GM12878 (cell line): ENCODE data around the gene SORCS2. TPM values are rescaled to one million over a fixed set of nuclear protein-coding genes. Genes with fewer than 3 reads are reported as not detected.

Experiments
- ATAC-seq: fragments of 200-7000 bp; cut with Tn5 transposase; 3 replicates; pipeline ENCODE4 v1.9.1; 2020; ENCODE audit warnings: mild to moderate bottlenecking, moderate library complexity
- BruUV-seq: library from RNA; stranded (reverse); fragments of 400-500 nt; replicated peaks from 2 replicates; lab custom pipeline; 2021; lab: Mats Ljungman, UMichigan
- CTCF ChIA-PET: fragments of 300-600 bp; sonication (Branson Sonifier 250); formaldehyde crosslinking; extraction: SDS; loops from one replicate; lab custom pipeline; 2021; ENCODE audit warnings: inconsistent platforms; lab: Yijun Ruan, JAX
- POLR2A ChIA-PET: fragments of 350-600 bp; formaldehyde crosslinking; extraction: SDS; loops from one replicate; lab custom pipeline; 2021; ENCODE audit warnings: inconsistent platforms; lab: Charles Lee
- RAD21 ChIA-PET: fragments of 300-600 bp; sonication (Branson Sonifier 250); formaldehyde crosslinking; loops from one replicate; lab custom pipeline; 2023; ENCODE audit warnings: antibody characterized with exemption; ENCODE audit not compliant: unreplicated experiment; lab: Charles Lee
- SMC1A ChIA-PET: fragments of 300-600 bp; sonication (Branson Sonifier 250); formaldehyde crosslinking; loops from one replicate; lab custom pipeline; 2023; ENCODE audit not compliant: unreplicated experiment, uncharacterized antibody; lab: Charles Lee
- DNase-seq: peaks from one replicate; pipeline ENCODE4 v3.0.0-alpha.2; 2011; ENCODE audit warnings: low read depth, low spot score
- FAIRE-seq: peaks from 3 replicates; lab custom pipeline; 2011; peaks lifted over from hg19 to GRCh38; lab: Jason Lieb, UNC
- H2AFZ ChIP-seq: 2 replicates; pipeline ENCODE4 v1.6.0; 2011; ENCODE audit warnings: low read depth, low read length, control low read depth; ENCODE audit not compliant: control insufficient read depth
- H3K27ac ChIP-seq: 2 replicates; pipeline ENCODE4 v1.5.1; 2011; ENCODE audit warnings: control low read depth; ENCODE audit not compliant: control insufficient read depth, insufficient read depth
- H3K27me3 ChIP-seq, 2 experiments: replicated peaks in 1 of 2; 2 replicates each; pipeline versions ENCODE4 v1.6.0 to v1.6.1; 2011; ENCODE audit warnings: low read length in 1 of 2; ENCODE audit not compliant: control insufficient read depth in 2 of 2, insufficient read depth in 2 of 2
- H3K36me3 ChIP-seq, 2 experiments: 2 replicates each; pipeline ENCODE4 v1.5.1; 2011; ENCODE audit warnings: low read length in 1 of 2; ENCODE audit not compliant: control insufficient read depth in 2 of 2, insufficient read depth in 2 of 2
- H3K4me1 ChIP-seq: 2 replicates; pipeline ENCODE4 v1.6.1; 2011; ENCODE audit warnings: mild to moderate bottlenecking, low read length, moderate library complexity, mixed read lengths; ENCODE audit not compliant: control insufficient read depth, insufficient read depth
- H3K4me2 ChIP-seq: 2 replicates; pipeline ENCODE4 v1.6.0; 2011; ENCODE audit warnings: control low read depth; ENCODE audit not compliant: control insufficient read depth, insufficient read depth
- H3K4me3 ChIP-seq: fragments of 200-600 bp; sonication (generic); 2 replicates; pipeline ENCODE4 v1.5.1; 2016
- H3K79me2 ChIP-seq: 2 replicates; pipeline ENCODE4 v1.6.0; 2011; ENCODE audit warnings: low read length; ENCODE audit not compliant: control insufficient read depth, insufficient read depth
- H3K9ac ChIP-seq: 2 replicates; pipeline ENCODE4 v1.8.0; 2011; ENCODE audit warnings: low read length, control low read depth, mixed read lengths; ENCODE audit not compliant: control insufficient read depth, insufficient read depth
- H3K9me3 ChIP-seq: replicated peaks from 3 replicates; pipeline ENCODE4 v1.5.1; 2011; ENCODE audit warnings: mild to moderate bottlenecking, low read length; ENCODE audit not compliant: control insufficient read depth, insufficient read depth
- H4K20me1 ChIP-seq: 2 replicates; pipeline ENCODE4 v1.6.0; 2011; ENCODE audit not compliant: control insufficient read depth, insufficient read depth
- BCL3 ChIP-seq: IDR thresholded peaks from 2 replicates; pipeline ENCODE4 v1.6.1; 2011; ENCODE audit warnings: borderline replicate concordance, low read depth, mild to moderate bottlenecking, moderate library complexity, low read length; ENCODE audit not compliant: insufficient read depth, poor library complexity, severe bottlenecking
- BMI1 ChIP-seq: fragments of 450-650 bp; IDR thresholded peaks from 2 replicates; pipeline ENCODE4 v1.6.1; 2016; ENCODE audit warnings: mild to moderate bottlenecking, moderate library complexity, borderline replicate concordance
- ESRRA ChIP-seq: IDR thresholded peaks from 2 replicates; pipeline ENCODE4 v1.6.1; 2012; ENCODE audit warnings: mild to moderate bottlenecking, low read length, improper control_type of control experiment
- FOS ChIP-seq: IDR thresholded peaks from 3 replicates; pipeline ENCODE4 v1.6.1; 2011; ENCODE audit warnings: borderline replicate concordance; ENCODE audit not compliant: insufficient read length; ENCODE audit errors: extremely low read depth
- HDAC2 ChIP-seq: fragments of 200-600 bp; sonication (generic); IDR thresholded peaks from 2 replicates; pipeline ENCODE4 v1.6.1; 2017
- MYB ChIP-seq: fragments of 150-350 bp; IDR thresholded peaks from 2 replicates; pipeline ENCODE4 v1.6.1; 2014; ENCODE audit warnings: mild to moderate bottlenecking, low read depth, low read length, borderline replicate concordance
- NBN ChIP-seq: fragments of 450-650 bp; IDR thresholded peaks from 2 replicates; pipeline ENCODE4 v1.6.1; 2016
- NFXL1 ChIP-seq: fragments of 450-650 bp; IDR thresholded peaks from 2 replicates; pipeline ENCODE4 v1.6.1; 2017; ENCODE audit warnings: antibody characterized with exemption, mild to moderate bottlenecking, borderline replicate concordance
- SMARCA5 ChIP-seq: fragments of 450-650 bp; IDR thresholded peaks from 2 replicates; pipeline ENCODE4 v1.6.1; 2017; ENCODE audit warnings: mild to moderate bottlenecking
- TCF7 ChIP-seq: IDR thresholded peaks from 2 replicates; pipeline ENCODE4 v1.6.1; 2014; ENCODE audit warnings: antibody characterized with exemption, borderline replicate concordance
- ZZZ3 ChIP-seq: IDR thresholded peaks from 2 replicates; pipeline ENCODE4 v1.6.1; 2011; ENCODE audit warnings: low read depth; ENCODE audit not compliant: control insufficient read depth, insufficient read length
- WGBS: methylation state at CpG from one replicate; pipeline ENCODE4 v1.1.6; 2016; ENCODE audit warnings: low lambda C conversion rate; ENCODE audit not compliant: insufficient replicate concordance, insufficient coverage; ENCODE audit errors: missing lambda C conversion rate; 5-methylcytosine and 5-hydroxymethylcytosine counted together
- in situ Hi-C: fragments of 300-500 bp; cut with MboI; formaldehyde crosslinking; loops from 9 replicates; pipeline ENCODE4 v1.14.3; 2018; ENCODE audit warnings: mixed read lengths
- intact Hi-C: fragments of 100-400 bp; cut with micrococcal nuclease; formaldehyde crosslinking; loops from one replicate; pipeline ENCODE4 v1.14.2; 2022; ENCODE audit not compliant: unreplicated experiment
- polyA plus RNA-seq, 11 experiments: library from polyadenylated mRNA; depleted of rRNA in 4 of 11; unstranded in 6 of 11; stranded (reverse) in 5 of 11; fragments of >200 nt; fragmentation: Nextera tagmentation in 4 of 11; fragmentation: Illumina TruSeq in 1 of 11; extraction: Ambion mirVana in 4 of 11; extraction: Trizol in 1 of 11; gene quantifications; 1 replicate in 1 of 11; 2 replicates in 10 of 11; pipeline versions ENCODE4 v1.2.1 to v1.2.3, GENCODE V29; 2011 to 2016; ENCODE audit warnings: inconsistent platforms in 2 of 11, missing spikeins in 2 of 11, low read depth in 1 of 11
- total RNA-seq, 4 experiments: library from RNA; depleted of rRNA in 3 of 4; stranded (reverse); fragments of >200 nt in 3 of 4; fragmentation: Illumina TruSeq in 1 of 4; extraction: Trizol in 1 of 4; gene quantifications; 2 replicates each; pipeline versions ENCODE4 v1.2.1 to v1.2.3, GENCODE V29; 2013 to 2021
- TF ChIP-seq, protein P1 (sequence below): IDR thresholded peaks from 2 replicates; pipeline ENCODE4 v1.6.1; 2012; ENCODE audit warnings: low read length, inconsistent platforms

The SORCS2 gene
- total and polyA plus RNA-seq, 10 of the 15 experiments (the other 5 are each of a cell fraction or from before 2014, with no cell fraction given), result 0.01 to 0.15 (median 0.05) TPM; not detected in 5

GRCh38 chr4:7312691-7313090 lies 120.4 kb downstream of the SORCS2 start:
- TF ChIP-seq MYB (no peak), SMARCA5 (no peak), BMI1 (no peak)
- Histone ChIP-seq H3K4me3 (no peak overlapping the region), H3K36me3 (no peaks in the 10 kb centered on the region), H3K27me3 (no peaks in the 10 kb centered on the region), H3K4me1 (no peaks in the 10 kb centered on the region), H3K9me3 (no peaks in the 10 kb centered on the region), H3K9ac (no peak overlapping the region), H2AFZ (no peak overlapping the region), H4K20me1 (no peaks in the 10 kb centered on the region), H3K4me2 (no peak overlapping the region), H3K79me2 (no peaks in the 10 kb centered on the region), H3K27ac (no peak overlapping the region)
- intact Hi-C loops, result no loop called here
- WGBS, result 8% methylated on average over 7 of the region's 7 CpGs
- ChIA-PET SMC1A (interaction anchor here (1.3 kb wide), 1 partner anchor 22 kb away, joined by 3 read pairs; no protein-coding TSS in a partner anchor), CTCF (interaction anchor here (0.6 kb wide), 1 partner anchor 11 kb away, joined by 3 read pairs; no protein-coding TSS in a partner anchor), RAD21 (no interaction called here), POLR2A (no interaction called here)
- ATAC-seq (no peak), FAIRE-seq (no peak), DNase-seq (no peak)
- in situ Hi-C loops, result no loop called here
- BruUV-seq, result no TSS peak

- H3K36me3 ChIP-seq, result no peaks in the 10 kb centered on the region
- no peak overlapping the region for H2AFZ ChIP-seq
- DNase-seq (no peak), FAIRE-seq (no peak), ATAC-seq (no peak)
- TF ChIP-seq, protein P1, sequence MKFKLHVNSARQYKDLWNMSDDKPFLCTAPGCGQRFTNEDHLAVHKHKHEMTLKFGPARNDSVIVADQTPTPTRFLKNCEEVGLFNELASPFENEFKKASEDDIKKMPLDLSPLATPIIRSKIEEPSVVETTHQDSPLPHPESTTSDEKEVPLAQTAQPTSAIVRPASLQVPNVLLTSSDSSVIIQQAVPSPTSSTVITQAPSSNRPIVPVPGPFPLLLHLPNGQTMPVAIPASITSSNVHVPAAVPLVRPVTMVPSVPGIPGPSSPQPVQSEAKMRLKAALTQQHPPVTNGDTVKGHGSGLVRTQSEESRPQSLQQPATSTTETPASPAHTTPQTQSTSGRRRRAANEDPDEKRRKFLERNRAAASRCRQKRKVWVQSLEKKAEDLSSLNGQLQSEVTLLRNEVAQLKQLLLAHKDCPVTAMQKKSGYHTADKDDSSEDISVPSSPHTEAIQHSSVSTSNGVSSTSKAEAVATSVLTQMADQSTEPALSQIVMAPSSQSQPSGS, result no peak
- TF ChIP-seq NBN (no peak), BCL3 (no peak), TCF7 (no peak), HDAC2 (no peak), NFXL1 (no peak), FOS (no peak), ESRRA (no peak), ZZZ3 (no peak)
- no peaks in the 10 kb centered on the region for H3K4me1 ChIP-seq
- H3K79me2 ChIP-seq, result no peaks in the 10 kb centered on the region
- ChIA-PET SMC1A (no interaction called here), RAD21 (no interaction called here), CTCF (no interaction called here), POLR2A (no interaction called here)
- H3K27me3 ChIP-seq, result no peaks in the 10 kb centered on the region
- no peaks in the 10 kb centered on the region; the same call in 2 of the 3 replicates for H3K9me3 ChIP-seq
- H3K27ac ChIP-seq, result no peak overlapping the region
- no peaks in the 10 kb centered on the region for H4K20me1 ChIP-seq
- intact Hi-C loops, result no loop called here
- WGBS, result 26% methylated on average over 14 of the region's 14 CpGs
- in situ Hi-C loops, result no loop called here
- no TSS peak for BruUV-seq
- no peak overlapping the region for H3K4me2 ChIP-seq
- no peak overlapping the region for H3K9ac ChIP-seq
- H3K4me3 ChIP-seq, result no peak overlapping the region
These were observed 121.0 kb downstream of the SORCS2 start for GRCh38 chr4:7313347-7313811.
